K562 (cell line): ENCODE results near the gene EVL.

Experiments used
- SP1 ChIP-seq: sonication (generic); formaldehyde crosslinking; IDR thresholded peaks from 2 replicates; pipeline ENCODE4 v1.8.1; 2022; ENCODE audit warnings: mild to moderate bottlenecking, missing genetic modification reagents
- TAF1 ChIP-seq: IDR thresholded peaks from 2 replicates; pipeline ENCODE4 v1.6.1; 2011; ENCODE audit warnings: mild to moderate bottlenecking, low read length, moderate library complexity; ENCODE audit not compliant: insufficient read depth, control insufficient read depth, severe bottlenecking; ENCODE audit errors: extremely low read depth
- ZBTB17 ChIP-seq: fragments of 450-650 bp; formaldehyde crosslinking; IDR thresholded peaks from 2 replicates; pipeline ENCODE4 v1.4.0; 2020; ENCODE audit warnings: mild to moderate bottlenecking

DNA sequence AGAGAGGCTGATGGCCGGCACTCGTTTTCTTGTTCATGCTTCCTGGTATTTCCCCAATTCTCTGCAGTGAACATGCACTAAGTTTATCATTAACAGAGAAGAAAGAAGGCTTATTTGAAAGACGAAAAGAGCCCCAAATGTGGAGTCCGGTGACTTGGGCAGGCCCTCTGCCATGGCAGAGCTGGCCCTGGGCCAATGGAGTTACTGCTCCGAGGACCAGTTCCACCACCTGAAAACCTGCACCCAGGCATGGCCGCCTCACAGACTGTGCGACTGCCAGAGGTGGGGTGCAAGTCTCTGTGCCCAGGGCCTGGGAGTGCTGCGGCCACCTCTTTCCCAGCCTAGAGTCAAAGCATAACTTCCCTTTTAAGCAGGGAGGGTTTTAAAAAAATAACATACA is 69.4 kb downstream of the EVL start:
- TF ChIP-seq TAF1 (no peak), ZBTB17 (CRISPR knock-in tag) (no peak), SP1 (CRISPR knock-in tag) (no peak)
